ENCODE data around the gene GRIA3.
A peak's percentile ranks its signal among the peaks of the same experiment; 100 is the strongest.

Gene GRIA3

GRCh38 chrX:123153846-123154335 is 30.2 kb upstream of the GRIA3 start:
- Histone ChIP-seq H3K9me3 (ENCODE audit: control insufficient read depth, insufficient read depth, low read depth, low read length) (peaks cover 2% of the 10 kb centered on the region), H3K4me3 (ENCODE audit: low read depth, low read length) (no peak overlapping the region), H3K4me1 (ENCODE audit: control insufficient read depth, insufficient read depth, low read length) (no peaks in the 10 kb centered on the region), H3K27ac (ENCODE audit: extremely low read depth, low read depth, low read length) (no peak overlapping the region), H3K36me3 (ENCODE audit: control insufficient read depth in 2 of 2, insufficient read depth in 1 of 2, low read length in 2 of 2) (no peaks in the 10 kb centered on the region)
- ChIA-PET POLR2A (no interaction called here), CTCF (interaction anchor here (0.6 to 1.0 kb wide), 2 partner anchors 16 to 20 kb away, joined by 3 read pairs; no protein-coding TSS in a partner anchor)
- peak; percentile 91 for TF ChIP-seq TCF7L2 (IDR thresholded peaks at IDR 0.05; ENCODE audit: borderline replicate concordance, low read depth, low read length)
- no peak for TF ChIP-seq HOXC10 (CRISPR knock-in tag; IDR thresholded peaks at IDR 0.05)

DNA sequence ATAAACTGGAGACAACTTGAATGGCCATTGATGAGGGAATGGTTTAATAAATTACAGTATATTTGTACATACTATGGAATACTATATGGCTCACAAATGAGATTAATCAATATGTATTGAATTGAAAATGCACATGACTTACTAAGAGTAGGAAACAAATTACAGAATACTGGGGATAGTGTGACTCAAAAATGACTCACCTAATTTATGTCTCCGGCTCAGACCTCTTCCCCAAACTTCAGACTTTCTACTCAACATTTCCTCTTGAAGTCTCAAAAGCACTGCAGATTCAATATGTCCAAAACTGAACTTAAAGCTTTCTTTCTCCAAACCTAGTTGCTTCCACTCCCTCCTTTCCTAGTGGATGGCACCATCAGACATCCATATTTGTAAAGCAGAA is 28.8 kb upstream of the GRIA3 start:
- Histone ChIP-seq H3K4me1 (ENCODE audit: control insufficient read depth, insufficient read depth, low read length) (no peaks in the 10 kb centered on the region), H3K4me3 (ENCODE audit: low read depth, low read length) (no peak overlapping the region), H3K36me3 (ENCODE audit: control insufficient read depth in 2 of 2, insufficient read depth in 1 of 2, low read length in 2 of 2) (no peaks in the 10 kb centered on the region), H3K9me3 (ENCODE audit: control insufficient read depth, insufficient read depth, low read depth, low read length) (no peaks in the 10 kb centered on the region), H3K27ac (ENCODE audit: extremely low read depth, low read depth, low read length) (no peak overlapping the region)
- TF ChIP-seq ZNF560 (tag by site-specific recombination; IDR thresholded peaks at IDR 0.05; ENCODE audit: borderline replicate concordance) (no peak), ZNF280C (tag by site-specific recombination; IDR thresholded peaks at IDR 0.05) (no peak), ZNF16 (tag by site-specific recombination; IDR thresholded peaks at IDR 0.05; ENCODE audit: low read depth) (no peak), ZNF843 (tag by site-specific recombination; IDR thresholded peaks at IDR 0.05) (no peak), ZNF433 (tag by site-specific recombination; IDR thresholded peaks at IDR 0.05; ENCODE audit: low read depth) (no peak), SP3 (tag by site-specific recombination; IDR thresholded peaks at IDR 0.05) (no peak), ZNF223 (tag by site-specific recombination; IDR thresholded peaks at IDR 0.05) (no peak), ZNF514 (tag by site-specific recombination; IDR thresholded peaks at IDR 0.05) (no peak), ZNF404 (tag by site-specific recombination; IDR thresholded peaks at IDR 0.05) (no peak), YY1 (tag by site-specific recombination; IDR thresholded peaks at IDR 0.05) (no peak)
- TF ChIP-seq, protein P1, sequence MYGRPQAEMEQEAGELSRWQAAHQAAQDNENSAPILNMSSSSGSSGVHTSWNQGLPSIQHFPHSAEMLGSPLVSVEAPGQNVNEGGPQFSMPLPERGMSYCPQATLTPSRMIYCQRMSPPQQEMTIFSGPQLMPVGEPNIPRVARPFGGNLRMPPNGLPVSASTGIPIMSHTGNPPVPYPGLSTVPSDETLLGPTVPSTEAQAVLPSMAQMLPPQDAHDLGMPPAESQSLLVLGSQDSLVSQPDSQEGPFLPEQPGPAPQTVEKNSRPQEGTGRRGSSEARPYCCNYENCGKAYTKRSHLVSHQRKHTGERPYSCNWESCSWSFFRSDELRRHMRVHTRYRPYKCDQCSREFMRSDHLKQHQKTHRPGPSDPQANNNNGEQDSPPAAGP (tag by site-specific recombination; IDR thresholded peaks at IDR 0.05), result no peak
- POLR2A ChIA-PET, result no interaction called here
- CTCF ChIA-PET, result no interaction called here

DNA sequence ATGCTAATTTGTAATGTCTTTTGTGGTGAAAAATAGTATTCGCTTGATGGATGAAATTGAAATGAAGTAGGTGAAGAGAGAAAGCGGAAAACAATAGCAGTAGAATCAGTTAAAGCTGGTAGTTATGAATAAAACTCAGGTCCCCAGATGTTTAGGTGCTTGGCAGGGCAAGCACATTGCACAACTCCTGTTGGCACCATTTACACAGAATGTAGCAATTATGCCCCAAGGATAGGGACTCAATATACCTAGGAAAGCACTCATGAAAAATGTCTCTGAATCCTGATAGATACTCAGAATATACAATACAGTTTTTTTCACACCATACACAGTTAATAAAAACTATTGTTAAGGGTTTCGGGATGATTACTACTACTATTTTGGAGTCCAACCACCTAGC is 26.5 kb upstream of the GRIA3 start:
- POLR2A ChIA-PET, result no interaction called here
- H3K4me1 ChIP-seq (ENCODE audit: control insufficient read depth, insufficient read depth, low read length), result no peaks in the 10 kb centered on the region
- CTCF ChIA-PET, result no interaction called here
- H3K4me3 ChIP-seq (ENCODE audit: low read depth, low read length), result no peak overlapping the region
- no peak overlapping the region for H3K27ac ChIP-seq (ENCODE audit: extremely low read depth, low read depth, low read length)
- H3K9me3 ChIP-seq (ENCODE audit: control insufficient read depth, insufficient read depth, low read depth, low read length), result no peaks in the 10 kb centered on the region
- no peaks in the 10 kb centered on the region for H3K36me3 ChIP-seq (ENCODE audit: control insufficient read depth in 2 of 2, insufficient read depth in 1 of 2, low read length in 2 of 2)
- no peak for TF ChIP-seq ZSCAN4 (tag by site-specific recombination; IDR thresholded peaks at IDR 0.05)
- no peak for TF ChIP-seq IKZF3 (tag by site-specific recombination; IDR thresholded peaks at IDR 0.05)
- TF ChIP-seq, protein P2, sequence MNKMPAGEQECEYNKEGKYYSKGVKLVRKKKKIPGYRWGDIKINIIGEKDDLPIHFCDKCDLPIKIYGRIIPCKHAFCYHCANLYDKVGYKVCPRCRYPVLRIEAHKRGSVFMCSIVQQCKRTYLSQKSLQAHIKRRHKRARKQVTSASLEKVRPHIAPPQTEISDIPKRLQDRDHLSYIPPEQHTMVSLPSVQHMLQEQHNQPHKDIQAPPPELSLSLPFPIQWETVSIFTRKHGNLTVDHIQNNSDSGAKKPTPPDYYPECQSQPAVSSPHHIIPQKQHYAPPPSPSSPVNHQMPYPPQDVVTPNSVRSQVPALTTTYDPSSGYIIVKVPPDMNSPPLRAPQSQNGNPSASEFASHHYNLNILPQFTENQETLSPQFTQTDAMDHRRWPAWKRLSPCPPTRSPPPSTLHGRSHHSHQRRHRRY (tag by site-specific recombination; IDR thresholded peaks at IDR 0.05), result no peak
- no peak for TF ChIP-seq PRDM2 (tag by site-specific recombination; IDR thresholded peaks at IDR 0.05; ENCODE audit: borderline replicate concordance)
- no peak for TF ChIP-seq ZNF501 (tag by site-specific recombination; IDR thresholded peaks at IDR 0.05)
- TF ChIP-seq YY2 (tag by site-specific recombination; IDR thresholded peaks at IDR 0.05), result no peak
- no peak for TF ChIP-seq ZNF121 (tag by site-specific recombination; IDR thresholded peaks at IDR 0.05)
- no peak for TF ChIP-seq ZNF366 (tag by site-specific recombination; conservative IDR thresholded peaks at IDR 0.05)
- no peak for TF ChIP-seq MEIS1 (CRISPR knock-in tag; IDR thresholded peaks at IDR 0.05; ENCODE audit: borderline replicate concordance)
